HEK293 (cell line): ENCODE measurements around the gene GPR62.

Experiments
- CTCF ChIA-PET: fragments of 350-600 bp; formaldehyde crosslinking; extraction: SDS; loops from one replicate; lab custom pipeline; 2021; ENCODE audit warnings: antibody characterized with exemption; lab: Yijun Ruan, JAX
- POLR2A ChIA-PET: fragments of 300-600 bp; formaldehyde crosslinking; extraction: SDS; loops from one replicate; lab custom pipeline; 2020; ENCODE audit warnings: antibody characterized with exemption, inconsistent platforms; lab: Yijun Ruan, JAX
- H3K27ac ChIP-seq: fragments of 200-500 bp; sonication (Bioruptor generic); 2 replicates; pipeline ENCODE4 v1.5.1; 2014; ENCODE audit warnings: low read depth, low read length, control low read depth, inconsistent platforms; ENCODE audit errors: extremely low read depth
- H3K36me3 ChIP-seq, 2 experiments: fragments of 200-500 bp in 1 of 2; sonication (Bioruptor generic) in 1 of 2; 1 replicate in 1 of 2; 2 replicates in 1 of 2; pipeline ENCODE4 v1.5.1; 2014 to 2017; ENCODE audit warnings: inconsistent platforms in 2 of 2, low read length in 2 of 2; ENCODE audit not compliant: control insufficient read depth in 2 of 2, insufficient read depth in 1 of 2
- H3K4me1 ChIP-seq: fragments of 200-500 bp; sonication (Bioruptor generic); 2 replicates; pipeline ENCODE4 v1.5.1; 2014; ENCODE audit warnings: mild to moderate bottlenecking, low read length, inconsistent platforms; ENCODE audit not compliant: control insufficient read depth, insufficient read depth
- H3K4me3 ChIP-seq: 2 replicates; pipeline ENCODE4 v1.5.1; 2011; ENCODE audit warnings: low read depth, mild to moderate bottlenecking, control low read depth, low read length, moderate library complexity
- H3K9me3 ChIP-seq: fragments of 200-500 bp; sonication (Bioruptor generic); 2 replicates; pipeline ENCODE4 v1.5.1; 2014; ENCODE audit warnings: low read depth, low read length, inconsistent platforms; ENCODE audit not compliant: control insufficient read depth, insufficient read depth
- GLI2 ChIP-seq: fragments of 450-650 bp; formaldehyde crosslinking; IDR thresholded peaks from 2 replicates; pipeline ENCODE4; 2017; ENCODE audit warnings: missing biosample characterization, missing genetic modification characterization, low read depth, borderline replicate concordance
- HOXC10 ChIP-seq: sonication (generic); formaldehyde crosslinking; IDR thresholded peaks from 2 replicates; pipeline ENCODE4 v1.8.1; 2023; ENCODE audit warnings: mild to moderate bottlenecking, missing genetic modification reagents
- KLF10 ChIP-seq: fragments of 450-650 bp; IDR thresholded peaks from 2 replicates; pipeline ENCODE4 v1.5.1; 2018; ENCODE audit warnings: missing biosample characterization, mild to moderate bottlenecking, missing genetic modification characterization
- KLF9 ChIP-seq: fragments of 450-650 bp; formaldehyde crosslinking; IDR thresholded peaks from 2 replicates; pipeline ENCODE4 v1.5.1; 2016; ENCODE audit warnings: missing biosample characterization, missing genetic modification characterization, low read depth
- PATZ1 ChIP-seq: fragments of 450-650 bp; formaldehyde crosslinking; IDR thresholded peaks from 2 replicates; pipeline ENCODE4 v1.5.1; 2016; ENCODE audit warnings: missing biosample characterization, missing genetic modification characterization
- PRDM2 ChIP-seq: fragments of 450-650 bp; formaldehyde crosslinking; IDR thresholded peaks from 2 replicates; pipeline ENCODE4 v1.5.1; 2016; ENCODE audit warnings: missing biosample characterization, missing genetic modification characterization, borderline replicate concordance
- TCF7L2 ChIP-seq: IDR thresholded peaks from 2 replicates; pipeline ENCODE4 v1.6.1; 2011; ENCODE audit warnings: low read depth, mild to moderate bottlenecking, inconsistent platforms, low read length, moderate library complexity, borderline replicate concordance
- ZBTB6 ChIP-seq: fragments of 450-650 bp; formaldehyde crosslinking; IDR thresholded peaks from 2 replicates; pipeline ENCODE4 v1.5.1; 2017; ENCODE audit warnings: missing biosample characterization, missing genetic modification characterization
- ZBTB8A ChIP-seq: fragments of 450-650 bp; formaldehyde crosslinking; IDR thresholded peaks from 2 replicates; pipeline ENCODE4 v1.5.1; 2016; ENCODE audit warnings: missing biosample characterization, missing genetic modification characterization
- ZFP3 ChIP-seq: fragments of 450-650 bp; formaldehyde crosslinking; IDR thresholded peaks from 2 replicates; pipeline ENCODE4 v1.5.1; 2016; ENCODE audit warnings: low read depth, missing biosample characterization, missing genetic modification characterization
- ZFP37 ChIP-seq: fragments of 450-650 bp; formaldehyde crosslinking; IDR thresholded peaks from 2 replicates; pipeline ENCODE4 v1.5.1; 2016; ENCODE audit warnings: missing biosample characterization, missing genetic modification characterization
- ZNF23 ChIP-seq: fragments of 450-650 bp; formaldehyde crosslinking; IDR thresholded peaks from 2 replicates; pipeline ENCODE4 v1.5.1; 2016; ENCODE audit warnings: missing biosample characterization, missing genetic modification characterization, borderline replicate concordance
- ZNF274 ChIP-seq, 2 experiments: fragments of 200-500 bp in 1 of 2; fragments of 450-650 bp in 1 of 2; sonication (Bioruptor generic) in 1 of 2; formaldehyde crosslinking in 1 of 2; IDR thresholded peaks; 2 replicates each; pipeline versions ENCODE4 v1.5.1 to v1.6.1; 2014 to 2016; ENCODE audit warnings: borderline replicate concordance in 1 of 2, inconsistent platforms in 1 of 2, low read length in 1 of 2, missing biosample characterization in 1 of 2, missing genetic modification characterization in 1 of 2
- ZNF292 ChIP-seq: fragments of 450-650 bp; formaldehyde crosslinking; IDR thresholded peaks from 2 replicates; pipeline ENCODE4 v1.5.1; 2016; ENCODE audit warnings: low read depth, missing biosample characterization, missing genetic modification characterization, borderline replicate concordance
- ZNF341 ChIP-seq: fragments of 450-650 bp; formaldehyde crosslinking; IDR thresholded peaks from 2 replicates; pipeline ENCODE4; 2016; ENCODE audit warnings: low read depth, missing biosample characterization, missing genetic modification characterization
- ZNF362 ChIP-seq: fragments of 450-650 bp; formaldehyde crosslinking; IDR thresholded peaks from 2 replicates; pipeline ENCODE4 v1.5.1; 2016; ENCODE audit warnings: missing biosample characterization, missing genetic modification characterization
- ZNF37A ChIP-seq: fragments of 450-650 bp; IDR thresholded peaks from 2 replicates; pipeline ENCODE4 v1.5.1; 2018; ENCODE audit warnings: missing biosample characterization, missing genetic modification characterization
- ZNF394 ChIP-seq: fragments of 450-650 bp; formaldehyde crosslinking; IDR thresholded peaks from 2 replicates; pipeline ENCODE4 v1.5.1; 2016; ENCODE audit warnings: missing biosample characterization, missing genetic modification characterization, mild to moderate bottlenecking, moderate library complexity, borderline replicate concordance
- ZNF416 ChIP-seq: fragments of 450-650 bp; formaldehyde crosslinking; IDR thresholded peaks from 2 replicates; pipeline ENCODE4 v1.5.1; 2016; ENCODE audit warnings: missing biosample characterization, missing genetic modification characterization
- ZNF510 ChIP-seq: fragments of 450-650 bp; formaldehyde crosslinking; IDR thresholded peaks from 2 replicates; pipeline ENCODE4 v1.5.1; 2018; ENCODE audit warnings: mild to moderate bottlenecking, missing genetic modification characterization, missing biosample characterization; ENCODE audit not compliant: insufficient replicate concordance
- ZNF530 ChIP-seq: fragments of 450-650 bp; formaldehyde crosslinking; IDR thresholded peaks from 2 replicates; pipeline ENCODE4 v1.5.1; 2016; ENCODE audit warnings: low read depth, missing biosample characterization, missing genetic modification characterization
- ZNF639 ChIP-seq: fragments of 450-650 bp; formaldehyde crosslinking; IDR thresholded peaks from 2 replicates; pipeline ENCODE4 v1.5.1; 2016; ENCODE audit warnings: missing biosample characterization, missing genetic modification characterization

Gene GPR62

GRCh38 chr3:51938780-51939425 lies 16.3 kb upstream of the GPR62 start:
- peaks cover 0 to 49% of the 10 kb centered on the region in 2 experiments; a peak in 1 of 3 replicates for H3K36me3 ChIP-seq
- peaks cover 4% of the 10 kb centered on the region for H3K4me1 ChIP-seq
- CTCF ChIA-PET, result no interaction called here
- POLR2A ChIA-PET, result no interaction called here
- no peak overlapping the region for H3K4me3 ChIP-seq
- no peak overlapping the region for H3K27ac ChIP-seq
- TF ChIP-seq GLI2, result no peak
- TF ChIP-seq HOXC10 (CRISPR knock-in tag), result no peak
- TF ChIP-seq ZBTB6, result no peak
- TF ChIP-seq ZFP37 (tag by site-specific recombination), result no peak
- no peak for TF ChIP-seq ZNF362
- TF ChIP-seq ZNF23, result no peak
- no peak for TF ChIP-seq KLF9
- TF ChIP-seq ZNF37A (tag by site-specific recombination), result no peak
- no peak for TF ChIP-seq ZNF394
- TF ChIP-seq KLF10 (tag by site-specific recombination), result no peak
- TF ChIP-seq ZNF510, result no peak
- no peak for TF ChIP-seq ZNF530
- no peak for TF ChIP-seq ZNF274 (IDR thresholded peaks at IDR 0.05; ENCODE audit: low read length)
- no peak for TF ChIP-seq ZNF274 (tag by site-specific recombination; IDR thresholded peaks at IDR 0.05; ENCODE audit: borderline replicate concordance)
- no peak for TF ChIP-seq ZNF416 (tag by site-specific recombination)
- no peak for TF ChIP-seq ZBTB8A (tag by site-specific recombination)
- no peak for TF ChIP-seq PATZ1 (tag by site-specific recombination)
- TF ChIP-seq TCF7L2, result no peak
- no peaks in the 10 kb centered on the region for H3K9me3 ChIP-seq

- ChIA-PET CTCF (interaction anchor here (0.6 to 2.4 kb wide), 25 partner anchors 8 to 253 kb away, joined by 3 to 13 read pairs (median 5); partner anchors contain the start of genes ABHD14B, DUSP7 and GPR62), POLR2A (interaction anchor here (1.0 to 2.8 kb wide), 8 partner anchors 8 to 441 kb away, joined by 3 to 20 read pairs (median 8); partner anchors contain the start of genes ABHD14B, ACY1, DCAF1 and RPL29)
- Histone ChIP-seq H3K36me3 (peaks cover 0 to 43% of the 10 kb centered on the region in 2 experiments; a peak in 1 of 3 replicates), H3K4me3 (peak overlapping the region; percentile 70), H3K27ac (no peak overlapping the region), H3K4me1 (peaks cover 4% of the 10 kb centered on the region), H3K9me3 (no peaks in the 10 kb centered on the region)
- TF ChIP-seq ZNF292, result no peak
- TF ChIP-seq ZNF530, result no peak
- TF ChIP-seq ZFP3 (tag by site-specific recombination), result peak; percentile 71; the same call in 1 of the 2 replicates
- TF ChIP-seq PRDM2, result no peak
- TF ChIP-seq ZNF341 (tag by site-specific recombination), result no peak
- TF ChIP-seq ZNF639, result no peak
These were observed 14.3 kb upstream of the GPR62 start for GRCh38 chr3:51940648-51941462.
